Suprapubic skin (tissue), 4 donors: ENCODE data around the gene GANC.

Experiments
- EP300 ChIP-seq: sonication (generic); formaldehyde crosslinking; IDR thresholded peaks from one replicate; pipeline ENCODE4 v1.6.1; 2017; ENCODE audit warnings: antibody characterized with exemption
- POLR2A ChIP-seq, 2 donors: fragments of 450-650 bp; IDR thresholded peaks; one replicate each; pipeline ENCODE4 v1.6.1; 2017; ENCODE audit warnings: antibody characterized with exemption in 2 of 2, mild to moderate bottlenecking in 2 of 2, moderate library complexity in 2 of 2
- POLR2AphosphoS5 ChIP-seq, 3 donors: sonication (generic); formaldehyde crosslinking; IDR thresholded peaks; one replicate each; pipeline ENCODE4 v1.6.1; 2017; ENCODE audit warnings: antibody characterized with exemption in 3 of 3
- TF ChIP-seq, protein P1 (sequence below), 2 donors: fragments of 200-600 bp in 1 of 2; fragments of 450-650 bp in 1 of 2; sonication (generic) in 1 of 2; IDR thresholded peaks; one replicate each; pipeline ENCODE4 v1.5.1; 2016 to 2019; ENCODE audit warnings: antibody characterized with exemption in 2 of 2, mild to moderate bottlenecking in 1 of 2, moderate library complexity in 1 of 2

DNA sequence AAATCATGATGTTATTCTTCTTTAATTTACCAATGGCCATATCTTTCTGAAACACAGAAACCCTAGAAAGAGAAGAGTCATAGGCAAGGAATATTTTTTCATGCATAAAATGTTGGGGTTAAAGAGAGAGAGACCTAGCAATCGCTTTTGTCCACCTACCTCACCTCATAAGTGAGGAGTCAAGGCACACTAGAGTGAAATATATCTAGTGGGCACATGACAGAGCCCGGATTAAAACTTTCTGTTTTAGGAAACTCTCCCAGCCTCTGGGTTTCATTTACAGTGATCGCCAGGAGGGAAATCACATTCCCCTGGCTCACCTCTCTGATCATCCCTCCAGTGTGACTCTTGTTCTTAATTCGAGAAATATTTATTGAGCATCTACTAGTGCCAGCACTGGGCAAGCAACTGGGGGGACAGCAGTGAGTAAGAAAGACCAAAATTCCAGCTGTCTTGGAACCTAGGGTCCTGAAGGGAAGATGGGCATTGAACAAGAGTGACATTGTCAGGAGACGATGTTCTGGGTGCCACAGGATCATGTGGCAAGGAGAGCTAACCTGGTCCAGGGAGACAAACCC lies 87.6 kb downstream of the GANC start:
- no peak for TF ChIP-seq POLR2A (IDR thresholded peaks at IDR 0.05)
- no peak for TF ChIP-seq EP300
- TF ChIP-seq, protein P1, sequence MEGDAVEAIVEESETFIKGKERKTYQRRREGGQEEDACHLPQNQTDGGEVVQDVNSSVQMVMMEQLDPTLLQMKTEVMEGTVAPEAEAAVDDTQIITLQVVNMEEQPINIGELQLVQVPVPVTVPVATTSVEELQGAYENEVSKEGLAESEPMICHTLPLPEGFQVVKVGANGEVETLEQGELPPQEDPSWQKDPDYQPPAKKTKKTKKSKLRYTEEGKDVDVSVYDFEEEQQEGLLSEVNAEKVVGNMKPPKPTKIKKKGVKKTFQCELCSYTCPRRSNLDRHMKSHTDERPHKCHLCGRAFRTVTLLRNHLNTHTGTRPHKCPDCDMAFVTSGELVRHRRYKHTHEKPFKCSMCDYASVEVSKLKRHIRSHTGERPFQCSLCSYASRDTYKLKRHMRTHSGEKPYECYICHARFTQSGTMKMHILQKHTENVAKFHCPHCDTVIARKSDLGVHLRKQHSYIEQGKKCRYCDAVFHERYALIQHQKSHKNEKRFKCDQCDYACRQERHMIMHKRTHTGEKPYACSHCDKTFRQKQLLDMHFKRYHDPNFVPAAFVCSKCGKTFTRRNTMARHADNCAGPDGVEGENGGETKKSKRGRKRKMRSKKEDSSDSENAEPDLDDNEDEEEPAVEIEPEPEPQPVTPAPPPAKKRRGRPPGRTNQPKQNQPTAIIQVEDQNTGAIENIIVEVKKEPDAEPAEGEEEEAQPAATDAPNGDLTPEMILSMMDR (IDR thresholded peaks at IDR 0.05) = no peak
- TF ChIP-seq POLR2AphosphoS5 (IDR thresholded peaks at IDR 0.05) = no peak
